Raji (cell line): Measurements from ENCODE around the gene LINGO3.

ENCODE experiments used
- POLR2A ChIP-seq: IDR thresholded peaks from 2 replicates; pipeline ENCODE4 v1.6.1; 2011; ENCODE audit warnings: low read depth, low read length, control low read depth; ENCODE audit not compliant: insufficient read depth

The LINGO3 gene

DNA sequence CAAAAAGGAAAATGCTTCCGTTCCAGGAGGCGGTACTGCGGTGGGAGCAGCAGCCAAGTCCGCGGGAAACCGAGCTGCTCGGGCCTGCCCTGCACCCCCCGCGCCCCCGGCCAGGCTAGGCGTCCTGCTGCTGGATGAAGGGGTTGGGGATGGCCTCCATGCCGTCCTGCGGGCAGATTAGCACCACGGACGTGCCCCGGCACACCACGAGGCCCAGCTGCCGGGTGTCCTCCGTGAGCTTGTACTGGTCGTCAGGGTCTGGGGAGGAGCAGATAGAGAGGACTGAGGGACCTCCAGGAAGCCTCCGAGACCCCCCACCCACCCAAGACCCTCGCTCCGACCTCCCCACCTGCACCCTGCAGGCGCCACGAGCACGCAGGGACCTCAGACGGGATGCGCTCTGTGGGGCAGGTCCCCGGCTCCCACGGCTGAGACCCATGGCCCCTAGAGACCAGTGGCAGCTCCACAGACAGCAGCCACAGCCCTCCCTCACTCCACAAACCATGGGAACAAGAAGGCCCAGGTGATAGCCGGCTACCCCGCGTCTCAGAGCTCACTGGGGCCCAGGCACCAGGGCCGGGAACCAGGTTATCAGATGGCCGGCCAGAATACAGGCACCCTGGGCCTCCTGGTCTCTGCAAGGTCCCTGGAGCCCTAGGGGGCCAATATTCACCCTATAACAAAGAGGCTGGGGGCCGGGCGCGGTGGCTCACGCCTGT is 13.8 kb upstream of the LINGO3 start:
- no peak for TF ChIP-seq POLR2A

DNA sequence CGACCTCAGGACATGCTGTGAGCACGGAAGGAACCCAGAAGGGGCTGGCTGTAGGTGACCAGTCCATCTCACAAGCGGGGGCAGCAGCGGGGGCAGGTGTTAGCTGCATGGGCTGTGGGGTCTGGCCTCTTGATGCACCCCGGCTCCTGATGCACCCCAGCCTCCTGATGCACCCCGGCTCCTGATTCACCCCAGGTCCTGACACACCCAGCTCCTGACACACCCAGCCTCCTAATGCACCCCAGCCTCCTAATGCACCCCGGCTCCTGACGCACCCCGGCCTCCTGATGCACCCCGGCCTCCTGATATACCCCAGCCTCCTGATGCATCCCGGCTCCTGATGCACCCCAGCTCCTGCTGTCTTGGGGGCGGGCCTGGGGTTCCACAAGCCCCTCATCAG is 13.0 kb upstream of the LINGO3 start:
- no peak for TF ChIP-seq POLR2A

- TF ChIP-seq POLR2A: no peak
These were observed 12.1 kb upstream of the LINGO3 start for GRCh38 chr19:2320049-2320448.

- TF ChIP-seq POLR2A: no peak
These were observed 11.6 kb upstream of the LINGO3 start for GRCh38 chr19:2319551-2319950.

GRCh38 chr19:2318923-2319322 is 11.0 kb upstream of the LINGO3 start:
- no peak for TF ChIP-seq POLR2A

DNA sequence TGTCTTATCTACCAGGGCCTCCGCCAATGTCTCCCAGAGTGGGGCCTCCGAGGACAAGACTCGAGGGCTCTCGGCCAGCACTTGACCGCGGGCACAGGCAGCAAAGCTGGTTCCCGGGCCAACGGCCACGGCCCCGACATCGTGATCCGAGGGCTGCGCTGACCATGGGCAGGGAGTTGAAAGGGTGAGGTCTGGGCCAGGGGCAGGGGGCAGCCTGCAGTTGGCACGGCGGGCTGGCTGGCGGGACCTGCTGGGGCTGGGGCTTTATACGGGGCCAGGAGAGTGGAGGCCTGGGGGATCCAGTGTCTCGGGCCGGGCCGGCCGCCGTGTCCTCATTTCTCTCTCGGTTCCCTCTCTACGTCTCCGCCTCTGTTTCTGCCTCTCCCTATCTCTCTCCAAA is 9.8 kb upstream of the LINGO3 start:
- TF ChIP-seq POLR2A: no peak

DNA sequence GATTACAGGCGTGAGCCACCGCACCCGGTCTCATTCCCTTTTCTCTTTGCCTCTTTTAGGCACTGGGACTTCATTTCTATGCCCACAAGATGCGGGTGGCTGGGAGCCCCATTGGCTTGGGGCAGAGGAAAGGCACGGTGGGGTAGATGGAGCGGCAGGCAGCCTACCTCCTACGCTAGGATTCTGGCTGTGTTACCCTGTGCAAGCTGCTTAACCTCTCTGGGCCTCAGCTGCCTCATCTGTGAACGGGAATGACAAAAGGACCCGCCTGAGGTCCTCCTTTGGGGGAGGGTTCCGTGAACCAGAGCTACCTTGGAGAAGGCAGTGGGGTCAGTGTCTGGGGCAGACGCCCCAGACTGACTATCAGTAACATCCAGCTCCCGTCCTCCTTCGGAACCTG is 9.3 kb upstream of the LINGO3 start:
- TF ChIP-seq POLR2A: no peak

- TF ChIP-seq POLR2A: no peak
These were observed 7.9 kb upstream of the LINGO3 start for GRCh38 chr19:2315818-2316353.

DNA sequence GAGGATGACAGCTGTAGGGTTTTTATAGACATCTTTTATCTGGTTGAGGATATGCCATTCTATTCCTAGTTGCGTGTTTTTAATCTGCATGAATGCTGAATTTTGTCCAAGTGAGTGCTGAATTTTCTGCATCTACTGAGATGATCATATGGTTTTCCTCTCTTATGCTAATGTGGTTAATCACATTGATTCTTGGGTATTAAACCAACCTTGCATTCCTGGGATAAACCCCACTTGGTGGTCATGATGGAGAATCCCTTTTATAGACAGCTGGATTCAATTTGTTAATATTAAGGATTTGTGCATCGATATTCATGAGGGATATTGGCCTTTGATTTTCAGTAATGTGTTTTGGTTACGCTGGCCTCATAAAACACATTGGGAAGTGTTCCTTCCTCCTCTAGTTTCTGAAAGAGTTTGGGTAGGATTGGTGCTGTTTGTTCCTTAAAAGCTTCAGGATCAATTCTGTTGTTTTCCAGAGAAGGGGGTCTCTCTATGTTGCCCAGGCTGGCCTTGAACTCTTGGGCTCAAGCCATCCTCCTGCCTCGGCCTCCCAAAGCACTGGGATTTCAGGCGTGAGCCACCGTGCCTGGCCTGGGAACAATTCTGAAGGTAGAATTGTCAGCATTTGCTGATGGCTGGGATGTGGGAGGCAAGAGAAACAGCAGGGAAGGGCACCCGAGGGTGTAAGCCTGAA is 7.3 kb upstream of the LINGO3 start:
- no peak for TF ChIP-seq POLR2A

- no peak for TF ChIP-seq POLR2A
These were observed 5.0 kb upstream of the LINGO3 start for GRCh38 chr19:2312820-2313501.

DNA sequence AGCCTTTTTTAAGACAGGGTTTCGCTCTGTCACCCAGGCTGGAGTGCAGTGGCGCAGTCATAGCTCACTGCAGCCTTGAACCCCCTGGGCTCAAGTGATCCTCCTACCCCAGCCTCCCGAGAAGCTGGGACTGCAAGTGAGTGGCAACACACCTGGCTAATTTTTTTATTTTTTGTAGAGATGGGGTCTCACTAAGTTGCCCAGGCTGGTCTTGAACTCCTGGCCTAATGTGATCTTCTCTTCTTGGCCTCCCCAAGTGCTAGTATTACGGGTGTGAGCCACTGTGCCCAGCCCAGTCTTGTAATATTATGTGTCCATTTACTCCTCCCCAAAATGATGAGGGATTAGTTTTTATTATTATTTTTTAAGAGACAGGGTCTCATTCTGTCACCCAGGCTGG is 3.1 kb upstream of the LINGO3 start:
- TF ChIP-seq POLR2A: no peak

- no peak for TF ChIP-seq POLR2A
These were observed 1.9 kb upstream of the LINGO3 start for GRCh38 chr19:2309734-2310362.

GRCh38 chr19:2307518-2308012 is 389 bp downstream of the LINGO3 start:
- no peak for TF ChIP-seq POLR2A

GRCh38 chr19:2306971-2307370 is 983 bp downstream of the LINGO3 start:
- no peak for TF ChIP-seq POLR2A

- TF ChIP-seq POLR2A: no peak
These were observed 1.6 kb downstream of the LINGO3 start for GRCh38 chr19:2306281-2306806.
